ENCODE measurements around the gene TSPAN4.

Gene TSPAN4

GRCh38 chr11:839280-839623 is 3.4 kb upstream of the TSPAN4 start:
- H4K20me1 ChIP-seq (ENCODE audit: insufficient read depth, low read length), result peaks cover 28% of the 10 kb centered on the region; the same call in 1 of the 2 replicates
- no peaks in the 10 kb centered on the region for H3K9me3 ChIP-seq (ENCODE audit: insufficient read depth, low read length, severe bottlenecking)
- no peak overlapping the region for H3K4me3 ChIP-seq (ENCODE audit: low read depth in 1 of 2, low read length in 2 of 2)
- H3K27ac ChIP-seq (ENCODE audit: low read length), result no peak overlapping the region
- H2AFZ ChIP-seq (ENCODE audit: low read depth, low read length), result no peak overlapping the region
- H3K36me3 ChIP-seq (ENCODE audit: insufficient read depth, low read length), result peaks cover 45% of the 10 kb centered on the region
- TF ChIP-seq, protein P1, sequence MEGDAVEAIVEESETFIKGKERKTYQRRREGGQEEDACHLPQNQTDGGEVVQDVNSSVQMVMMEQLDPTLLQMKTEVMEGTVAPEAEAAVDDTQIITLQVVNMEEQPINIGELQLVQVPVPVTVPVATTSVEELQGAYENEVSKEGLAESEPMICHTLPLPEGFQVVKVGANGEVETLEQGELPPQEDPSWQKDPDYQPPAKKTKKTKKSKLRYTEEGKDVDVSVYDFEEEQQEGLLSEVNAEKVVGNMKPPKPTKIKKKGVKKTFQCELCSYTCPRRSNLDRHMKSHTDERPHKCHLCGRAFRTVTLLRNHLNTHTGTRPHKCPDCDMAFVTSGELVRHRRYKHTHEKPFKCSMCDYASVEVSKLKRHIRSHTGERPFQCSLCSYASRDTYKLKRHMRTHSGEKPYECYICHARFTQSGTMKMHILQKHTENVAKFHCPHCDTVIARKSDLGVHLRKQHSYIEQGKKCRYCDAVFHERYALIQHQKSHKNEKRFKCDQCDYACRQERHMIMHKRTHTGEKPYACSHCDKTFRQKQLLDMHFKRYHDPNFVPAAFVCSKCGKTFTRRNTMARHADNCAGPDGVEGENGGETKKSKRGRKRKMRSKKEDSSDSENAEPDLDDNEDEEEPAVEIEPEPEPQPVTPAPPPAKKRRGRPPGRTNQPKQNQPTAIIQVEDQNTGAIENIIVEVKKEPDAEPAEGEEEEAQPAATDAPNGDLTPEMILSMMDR (IDR thresholded peaks at IDR 0.05; ENCODE audit: borderline replicate concordance, extremely low read depth, low read length, poor library complexity, severe bottlenecking), result no peak
- TF ChIP-seq EZH2 (IDR thresholded peaks at IDR 0.05; ENCODE audit: borderline replicate concordance, low read depth, low read length, severe bottlenecking), result no peak
- H3K9ac ChIP-seq (ENCODE audit: low read depth, low read length), result no peak overlapping the region
- peaks cover 33% of the 10 kb centered on the region for H3K4me1 ChIP-seq (ENCODE audit: insufficient read depth, low read length)
- H3K4me2 ChIP-seq (ENCODE audit: insufficient read depth, low read length), result no peak overlapping the region
- H3K79me2 ChIP-seq (ENCODE audit: insufficient read depth, low read length), result peaks cover 21% of the 10 kb centered on the region
- ATAC-seq (ENCODE audit: insufficient read depth, low read depth) (no peak), DNase-seq (no peak)
- no peaks in the 10 kb centered on the region for H3K27me3 ChIP-seq (ENCODE audit: insufficient read depth, low read length, poor library complexity)

DNA sequence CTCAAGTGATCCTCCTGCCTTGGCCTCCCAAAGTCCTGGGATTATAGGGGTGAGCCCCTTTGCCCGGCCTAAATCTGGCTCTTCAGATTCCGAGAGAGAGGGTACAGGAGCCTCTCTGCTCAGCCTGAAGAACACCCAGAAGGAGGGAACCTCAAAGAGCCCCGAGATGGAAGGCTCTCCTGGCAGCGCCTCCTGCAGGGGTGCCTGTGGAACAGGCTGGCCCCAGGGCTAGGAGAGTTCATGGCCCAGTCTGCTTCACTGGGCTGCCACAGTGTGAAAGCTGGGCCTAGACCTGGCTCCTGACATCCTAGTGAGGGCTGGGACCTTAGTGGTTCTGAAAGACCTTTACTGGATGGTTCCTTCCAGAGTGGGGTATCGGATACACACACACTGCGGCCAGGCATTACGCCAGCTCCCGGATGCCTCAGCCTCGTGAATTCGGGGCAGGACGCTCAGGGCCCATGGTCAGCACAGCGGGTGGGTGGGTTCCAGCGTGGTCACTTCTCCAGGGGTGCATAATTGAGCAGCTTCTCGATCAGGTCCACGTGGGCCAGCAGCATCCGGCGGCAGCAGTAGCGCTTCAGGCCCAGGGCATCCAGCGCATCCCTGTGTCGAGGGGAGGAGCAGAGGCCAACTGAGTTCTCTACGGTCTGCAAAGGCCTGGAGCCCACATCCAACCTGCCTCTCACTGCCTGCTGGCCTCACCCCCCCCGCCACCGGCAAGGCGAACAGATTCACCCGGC is 2.6 kb upstream of the TSPAN4 start:
- Histone ChIP-seq H3K9ac (ENCODE audit: low read depth, low read length) (peak overlapping the region; percentile 91; the same call in 1 of the 2 replicates), H3K36me3 (ENCODE audit: insufficient read depth, low read length) (peaks cover 45% of the 10 kb centered on the region), H3K9me3 (ENCODE audit: insufficient read depth, low read length, severe bottlenecking) (no peaks in the 10 kb centered on the region), H3K27me3 (ENCODE audit: insufficient read depth, low read length, poor library complexity) (no peaks in the 10 kb centered on the region), H2AFZ (ENCODE audit: low read depth, low read length) (no peak overlapping the region), H3K79me2 (ENCODE audit: insufficient read depth, low read length) (peaks cover 21% of the 10 kb centered on the region), H3K4me1 (ENCODE audit: insufficient read depth, low read length) (peaks cover 38% of the 10 kb centered on the region), H4K20me1 (ENCODE audit: insufficient read depth, low read length) (peaks cover 28% of the 10 kb centered on the region; the same call in 1 of the 2 replicates), H3K4me3 (ENCODE audit: low read depth in 1 of 2, low read length in 2 of 2) (peak overlapping the region in 1 of 2 experiments; percentile 98; a peak in 1 of 4 replicates), H3K27ac (ENCODE audit: low read length) (no peak overlapping the region), H3K4me2 (ENCODE audit: insufficient read depth, low read length) (peak overlapping the region; percentile 91; the same call in 1 of the 2 replicates)
- TF ChIP-seq, protein P1 (IDR thresholded peaks at IDR 0.05; ENCODE audit: borderline replicate concordance, extremely low read depth, low read length, poor library complexity, severe bottlenecking), result peak; percentile 46
- TF ChIP-seq EZH2 (IDR thresholded peaks at IDR 0.05; ENCODE audit: borderline replicate concordance, low read depth, low read length, severe bottlenecking), result no peak
- DNase-seq, result no peak
- ATAC-seq (ENCODE audit: insufficient read depth, low read depth), result no peak

DNA sequence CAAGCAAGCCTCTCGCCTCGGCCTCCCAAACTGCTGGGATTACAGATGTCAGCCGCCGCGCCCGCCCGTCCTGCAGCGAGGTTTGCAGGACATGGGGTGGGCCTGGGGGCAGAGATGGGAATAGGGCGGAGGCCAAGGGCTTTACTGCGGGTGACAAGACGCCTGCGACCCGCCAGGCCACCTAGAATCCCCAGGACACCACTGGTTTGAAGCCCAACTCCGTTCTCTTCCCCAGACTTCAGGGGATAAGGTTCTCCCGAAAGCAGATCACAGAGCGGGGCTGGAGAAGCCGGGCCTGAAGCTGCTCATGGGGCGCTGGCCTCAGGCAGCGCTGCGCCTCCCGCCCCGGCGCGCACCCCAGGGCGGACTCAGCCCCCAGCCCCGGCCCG is 677 bp upstream of the TSPAN4 start:
- no peaks in the 10 kb centered on the region for H3K27me3 ChIP-seq (ENCODE audit: insufficient read depth, low read length, poor library complexity)
- peaks cover 41% of the 10 kb centered on the region for H3K36me3 ChIP-seq (ENCODE audit: insufficient read depth, low read length)
- peaks cover 21% of the 10 kb centered on the region for H3K79me2 ChIP-seq (ENCODE audit: insufficient read depth, low read length)
- H3K9ac ChIP-seq (ENCODE audit: low read depth, low read length), result peak overlapping the region; percentile 91
- no peak for TF ChIP-seq EZH2 (IDR thresholded peaks at IDR 0.05; ENCODE audit: borderline replicate concordance, low read depth, low read length, severe bottlenecking)
- TF ChIP-seq, protein P1 (IDR thresholded peaks at IDR 0.05; ENCODE audit: borderline replicate concordance, extremely low read depth, low read length, poor library complexity, severe bottlenecking), result no peak
- peak overlapping the region; percentile 87 for H3K27ac ChIP-seq (ENCODE audit: low read length)
- ATAC-seq (ENCODE audit: insufficient read depth, low read depth) (peak; percentile 54), DNase-seq (no peak)
- peak overlapping the region; percentile 98 to 100 for H3K4me3 ChIP-seq (ENCODE audit: low read depth in 1 of 2, low read length in 2 of 2)
- peaks cover 39% of the 10 kb centered on the region for H3K4me1 ChIP-seq (ENCODE audit: insufficient read depth, low read length)
- H3K9me3 ChIP-seq (ENCODE audit: insufficient read depth, low read length, severe bottlenecking), result no peaks in the 10 kb centered on the region
- peaks cover 27% of the 10 kb centered on the region; the same call in 1 of the 2 replicates for H4K20me1 ChIP-seq (ENCODE audit: insufficient read depth, low read length)
- H2AFZ ChIP-seq (ENCODE audit: low read depth, low read length), result peak overlapping the region; percentile 90
- H3K4me2 ChIP-seq (ENCODE audit: insufficient read depth, low read length), result peak overlapping the region; percentile 91

Data from DND-41 (cell line).